Stimulated activated CD8-positive, alpha-beta memory T cell treated with anti-CD3 and anti-CD28 coated beads, Interleukin-7, amount 100 ng/mL, for 24 hours (primary cell): ENCODE data around the gene LACTBL1.

Source experiments
- DNase-seq: peaks from one replicate; pipeline ENCODE4 v3.0.0-alpha.2; 2020; ENCODE audit warnings: low read depth

Gene LACTBL1

GRCh38 chr1:22936681-22937080, 36.0 kb downstream of the LACTBL1 start:
- DNase-seq, result no peak

- DNase-seq, result no peak
Observed at GRCh38 chr1:22935433-22935832, 37.2 kb downstream of the LACTBL1 start.

- no peak for DNase-seq
Observed at GRCh38 chr1:22932803-22933470, 39.7 kb downstream of the LACTBL1 start.

- DNase-seq, result no peak
Observed at GRCh38 chr1:22930240-22930912, 42.3 kb downstream of the LACTBL1 start.

- no peak for DNase-seq
Observed at GRCh38 chr1:22925111-22925510, 47.6 kb downstream of the LACTBL1 start.

- no peak for DNase-seq
Observed at GRCh38 chr1:22922640-22923039, 50.0 kb downstream of the LACTBL1 start.

GRCh38 chr1:22921452-22922126, 51.1 kb downstream of the LACTBL1 start:
- no peak for DNase-seq

- DNase-seq, result no peak
Observed at GRCh38 chr1:22920734-22921451, 51.8 kb downstream of the LACTBL1 start.

GRCh38 chr1:22920026-22920733, 52.5 kb downstream of the LACTBL1 start:
- DNase-seq, result no peak

GRCh38 chr1:22919341-22920025, 53.2 kb downstream of the LACTBL1 start:
- DNase-seq, result no peak

- DNase-seq, result no peak
Observed at GRCh38 chr1:22918644-22919043, 54.0 kb downstream of the LACTBL1 start.

- DNase-seq, result no peak
Observed at GRCh38 chr1:22917989-22918388, 54.7 kb downstream of the LACTBL1 start.

- DNase-seq, result no peak
Observed at GRCh38 chr1:22916471-22916820, 56.2 kb downstream of the LACTBL1 start.

GRCh38 chr1:22915816-22916470, 56.7 kb downstream of the LACTBL1 start:
- no peak for DNase-seq

- DNase-seq, result no peak
Observed at GRCh38 chr1:22915231-22915630, 57.4 kb downstream of the LACTBL1 start.

GRCh38 chr1:22914633-22915217, 57.9 kb downstream of the LACTBL1 start:
- DNase-seq, result no peak

- DNase-seq, result no peak
Observed at GRCh38 chr1:22914156-22914555, 58.5 kb downstream of the LACTBL1 start.

- DNase-seq, result no peak
Observed at GRCh38 chr1:22913421-22914141, 59.1 kb downstream of the LACTBL1 start.

- no peak for DNase-seq
Observed at GRCh38 chr1:22912311-22912710, 60.4 kb downstream of the LACTBL1 start.
